ENCODE measurements around the gene ZNF407. TPM values are rescaled to one million over a fixed set of nuclear protein-coding genes. Genes with fewer than 3 reads are reported as not detected.

The ZNF407 gene
- total RNA-seq, 1 experiment from 2014 or later = 7.6 TPM

- intact Hi-C loops (cut with micrococcal nuclease) = no loop called here
- H3K27ac ChIP-seq (ENCODE audit: low read depth, low read length) = no peak overlapping the region
- CTCF ChIA-PET = no interaction called here
Observed at GRCh38 chr18:75074196-75075015, 476.7 kb downstream of the ZNF407 start.

More at GRCh38 chr18:75074196-75075015, 476.7 kb downstream of the ZNF407 start:
- Histone ChIP-seq H3K4me2 (ENCODE audit: low read length) (no peak overlapping the region), H3K9me2 (ENCODE audit: insufficient read depth) (no peaks in the 10 kb centered on the region), H2AFZ (ENCODE audit: low read depth, low read length, poor library complexity, severe bottlenecking) (no peak overlapping the region), H3K4me3 (replicated peaks in 1 of 2; ENCODE audit: low read depth in 1 of 2, low read length in 2 of 2) (no peak overlapping the region), H3K36me3 (ENCODE audit: control insufficient read depth in 1 of 2, insufficient read depth in 2 of 2, low read length in 2 of 2) (no peaks in the 10 kb centered on the region), H3K9me3 (ENCODE audit: control insufficient read depth in 1 of 2, insufficient read depth in 1 of 2, low read depth in 1 of 2, low read length in 2 of 2) (peaks cover 7 to 14% of the 10 kb centered on the region in 2 experiments; a peak in 3 of 4 replicates), H3K27me3 (ENCODE audit: insufficient read depth, low read length) (no peaks in the 10 kb centered on the region), H4K20me1 (ENCODE audit: insufficient read depth) (no peaks in the 10 kb centered on the region), H3K4me1 (ENCODE audit: control insufficient read depth in 1 of 2, insufficient read depth in 2 of 2, low read length in 2 of 2) (peaks cover 7 to 27% of the 10 kb centered on the region in 2 experiments), H3K9ac (ENCODE audit: low read length) (no peak overlapping the region), H3K79me2 (ENCODE audit: insufficient read depth, low read length) (no peaks in the 10 kb centered on the region)
- no TSS peak for BruUV-seq (replicated peaks)
- DNase-seq (ENCODE audit: low read depth, low spot score) (no peak), ATAC-seq (no peak)
- TF ChIP-seq EZH2phosphoT487 (IDR thresholded peaks at IDR 0.05; ENCODE audit: borderline replicate concordance) (no peak), SP1 (IDR thresholded peaks at IDR 0.05; ENCODE audit: low read depth) (no peak), ZBTB33 (IDR thresholded peaks at IDR 0.05; ENCODE audit: extremely low read depth, insufficient replicate concordance, low read length) (no peak), CEBPB (IDR thresholded peaks at IDR 0.05; ENCODE audit: low read depth) (no peak), RAD21 (IDR thresholded peaks at IDR 0.05; ENCODE audit: low read depth) (no peak), MAX (IDR thresholded peaks at IDR 0.05) (no peak), CBX3 (IDR thresholded peaks at IDR 0.05; ENCODE audit: low read depth) (no peak), SRF (IDR thresholded peaks at IDR 0.05; ENCODE audit: low read depth) (no peak), TCF7L2 (IDR thresholded peaks at IDR 0.05; ENCODE audit: borderline replicate concordance, extremely low read depth, insufficient read depth, insufficient read length) (no peak), EGR1 (IDR thresholded peaks at IDR 0.05; ENCODE audit: low read depth) (no peak), SIN3A (IDR thresholded peaks at IDR 0.05; ENCODE audit: low read depth) (no peak), JUND (IDR thresholded peaks at IDR 0.05) (no peak), EZH2 (IDR thresholded peaks at IDR 0.05) (no peak), ELF1 (IDR thresholded peaks at IDR 0.05; ENCODE audit: borderline replicate concordance, low read depth) (no peak), POLR2A (IDR thresholded peaks at IDR 0.05; ENCODE audit: borderline replicate concordance, extremely low read depth, insufficient read depth, insufficient read length) (no peak), ZNF274 (IDR thresholded peaks at IDR 0.05; ENCODE audit: low read depth, low read length) (no peak), FOSL1 (IDR thresholded peaks at IDR 0.05; ENCODE audit: low read depth) (no peak)
- TF ChIP-seq, protein P1, sequence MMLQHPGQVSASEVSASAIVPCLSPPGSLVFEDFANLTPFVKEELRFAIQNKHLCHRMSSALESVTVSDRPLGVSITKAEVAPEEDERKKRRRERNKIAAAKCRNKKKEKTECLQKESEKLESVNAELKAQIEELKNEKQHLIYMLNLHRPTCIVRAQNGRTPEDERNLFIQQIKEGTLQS (IDR thresholded peaks at IDR 0.05) = no peak
- TF ChIP-seq, protein P2, sequence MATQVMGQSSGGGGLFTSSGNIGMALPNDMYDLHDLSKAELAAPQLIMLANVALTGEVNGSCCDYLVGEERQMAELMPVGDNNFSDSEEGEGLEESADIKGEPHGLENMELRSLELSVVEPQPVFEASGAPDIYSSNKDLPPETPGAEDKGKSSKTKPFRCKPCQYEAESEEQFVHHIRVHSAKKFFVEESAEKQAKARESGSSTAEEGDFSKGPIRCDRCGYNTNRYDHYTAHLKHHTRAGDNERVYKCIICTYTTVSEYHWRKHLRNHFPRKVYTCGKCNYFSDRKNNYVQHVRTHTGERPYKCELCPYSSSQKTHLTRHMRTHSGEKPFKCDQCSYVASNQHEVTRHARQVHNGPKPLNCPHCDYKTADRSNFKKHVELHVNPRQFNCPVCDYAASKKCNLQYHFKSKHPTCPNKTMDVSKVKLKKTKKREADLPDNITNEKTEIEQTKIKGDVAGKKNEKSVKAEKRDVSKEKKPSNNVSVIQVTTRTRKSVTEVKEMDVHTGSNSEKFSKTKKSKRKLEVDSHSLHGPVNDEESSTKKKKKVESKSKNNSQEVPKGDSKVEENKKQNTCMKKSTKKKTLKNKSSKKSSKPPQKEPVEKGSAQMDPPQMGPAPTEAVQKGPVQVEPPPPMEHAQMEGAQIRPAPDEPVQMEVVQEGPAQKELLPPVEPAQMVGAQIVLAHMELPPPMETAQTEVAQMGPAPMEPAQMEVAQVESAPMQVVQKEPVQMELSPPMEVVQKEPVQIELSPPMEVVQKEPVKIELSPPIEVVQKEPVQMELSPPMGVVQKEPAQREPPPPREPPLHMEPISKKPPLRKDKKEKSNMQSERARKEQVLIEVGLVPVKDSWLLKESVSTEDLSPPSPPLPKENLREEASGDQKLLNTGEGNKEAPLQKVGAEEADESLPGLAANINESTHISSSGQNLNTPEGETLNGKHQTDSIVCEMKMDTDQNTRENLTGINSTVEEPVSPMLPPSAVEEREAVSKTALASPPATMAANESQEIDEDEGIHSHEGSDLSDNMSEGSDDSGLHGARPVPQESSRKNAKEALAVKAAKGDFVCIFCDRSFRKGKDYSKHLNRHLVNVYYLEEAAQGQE (IDR thresholded peaks at IDR 0.05; ENCODE audit: low read depth) = no peak
- TF ChIP-seq, protein P3, sequence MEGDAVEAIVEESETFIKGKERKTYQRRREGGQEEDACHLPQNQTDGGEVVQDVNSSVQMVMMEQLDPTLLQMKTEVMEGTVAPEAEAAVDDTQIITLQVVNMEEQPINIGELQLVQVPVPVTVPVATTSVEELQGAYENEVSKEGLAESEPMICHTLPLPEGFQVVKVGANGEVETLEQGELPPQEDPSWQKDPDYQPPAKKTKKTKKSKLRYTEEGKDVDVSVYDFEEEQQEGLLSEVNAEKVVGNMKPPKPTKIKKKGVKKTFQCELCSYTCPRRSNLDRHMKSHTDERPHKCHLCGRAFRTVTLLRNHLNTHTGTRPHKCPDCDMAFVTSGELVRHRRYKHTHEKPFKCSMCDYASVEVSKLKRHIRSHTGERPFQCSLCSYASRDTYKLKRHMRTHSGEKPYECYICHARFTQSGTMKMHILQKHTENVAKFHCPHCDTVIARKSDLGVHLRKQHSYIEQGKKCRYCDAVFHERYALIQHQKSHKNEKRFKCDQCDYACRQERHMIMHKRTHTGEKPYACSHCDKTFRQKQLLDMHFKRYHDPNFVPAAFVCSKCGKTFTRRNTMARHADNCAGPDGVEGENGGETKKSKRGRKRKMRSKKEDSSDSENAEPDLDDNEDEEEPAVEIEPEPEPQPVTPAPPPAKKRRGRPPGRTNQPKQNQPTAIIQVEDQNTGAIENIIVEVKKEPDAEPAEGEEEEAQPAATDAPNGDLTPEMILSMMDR (IDR thresholded peaks at IDR 0.05 in 2 of 3, conservative IDR thresholded peaks at IDR 0.05 in 1 of 3; ENCODE audit: borderline replicate concordance in 1 of 3, insufficient read depth in 1 of 3, low read depth in 2 of 3, low read length in 2 of 3) = no peak
- RAD21 ChIA-PET (ENCODE audit: low non-redundant PET in 1 of 2, low total read pairs in 2 of 2, uncharacterized antibody in 2 of 2, unreplicated experiment in 2 of 2) = no interaction called here
- POLR2A ChIA-PET = no interaction called here
